Activated T-cell treated with anti-CD3 and anti-CD28 coated beads, Interleukin-2, amount 50 U/mL, for 72 hours (primary cell): ENCODE data around the gene FMN2. TPM values are rescaled to one million over a fixed set of nuclear protein-coding genes. Genes with fewer than 3 reads are reported as not detected.
"Not testable (repeated sequence)": the region's sequence is repeated elsewhere in the genome, so short reads cannot be mapped to it uniquely, and the experiment has no call there.

Experiments used
- ATAC-seq, 2 donors: fragments of 150-1000 bp; cut with Tn5 transposase; replicated peaks in 1 of 2; 2 replicates each; pipeline ENCODE4 v1.10.0; 2021; ENCODE audit warnings: moderate library complexity in 2 of 2, mild to moderate bottlenecking in 1 of 2
- DNase-seq, 2 donors: peaks; one replicate each; pipeline ENCODE4 v3.0.0; 2021 to 2022; ENCODE audit warnings: mixed read lengths in 1 of 2
- H3K27ac Mint-ChIP-seq: one replicate; pipeline ENCODE4 v1.8.0; 2022; ENCODE audit warnings: mild to moderate bottlenecking, moderate library complexity, mixed read lengths
- H3K27me3 Mint-ChIP-seq: one replicate; pipeline ENCODE4 v1.8.0; 2022; ENCODE audit warnings: low read depth, mixed read lengths
- H3K36me3 Mint-ChIP-seq, 2 donors: one replicate each; pipeline ENCODE4 v1.8.0; 2022; ENCODE audit warnings: mixed read lengths in 2 of 2, mild to moderate bottlenecking in 1 of 2; ENCODE audit not compliant: insufficient read depth in 2 of 2
- H3K4me1 Mint-ChIP-seq: one replicate; pipeline ENCODE4 v1.8.0; 2022; ENCODE audit warnings: low read depth, mixed read lengths
- H3K4me3 Mint-ChIP-seq, 2 donors: one replicate each; pipeline ENCODE4 v1.8.0; 2022; ENCODE audit warnings: mild to moderate bottlenecking in 2 of 2, mixed read lengths in 2 of 2, moderate library complexity in 2 of 2
- H3K9me3 Mint-ChIP-seq, 2 donors: one replicate each; pipeline ENCODE4 v1.8.0; 2022; ENCODE audit warnings: mixed read lengths in 2 of 2
- total RNA-seq, 2 donors: library from RNA; stranded (reverse); gene quantifications; one replicate each; pipeline ENCODE4 v1.2.3, GENCODE V29; 2022

The FMN2 gene
- total RNA-seq, 2 donors from 2014 or later, result not detected

- no peak overlapping the region for H3K4me3 Mint-ChIP-seq
Observed at GRCh38 chr1:240271081-240271480, 179.4 kb downstream of the FMN2 start.

DNA sequence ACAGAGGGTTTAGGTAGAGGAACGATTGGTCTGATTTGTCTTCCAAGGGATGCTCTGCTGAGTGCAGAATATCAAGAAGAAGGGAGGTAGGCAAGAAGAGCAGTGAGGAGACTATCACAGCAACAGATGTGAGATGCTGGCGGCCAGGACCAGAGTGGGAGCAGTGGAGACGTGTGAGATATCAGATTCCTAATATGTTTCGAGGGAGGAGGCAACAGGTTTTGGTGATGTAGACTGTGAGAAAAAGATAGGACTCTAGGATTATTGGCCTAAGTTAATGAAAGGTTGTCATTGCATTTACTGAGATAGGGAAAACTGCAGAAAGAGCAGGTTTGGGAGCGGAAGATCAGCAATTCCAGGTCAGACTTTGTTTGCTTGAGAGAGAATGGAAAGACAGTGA lies 182.9 kb downstream of the FMN2 start:
- Mint-ChIP-seq H3K9me3 (peaks cover 5 to 9% of the 10 kb centered on the region in 2 donors), H3K27me3 (no peaks in the 10 kb centered on the region), H3K27ac (no peak overlapping the region), H3K4me3 (no peak overlapping the region), H3K36me3 (peaks cover 0 to 2% of the 10 kb centered on the region in 2 donors), H3K4me1 (no peaks in the 10 kb centered on the region)
- DNase-seq (no peak), ATAC-seq (no peak)

More at GRCh38 chr1:240271081-240271480, 179.4 kb downstream of the FMN2 start:
- no peak overlapping the region for H3K27ac Mint-ChIP-seq
- no peaks in the 10 kb centered on the region for H3K27me3 Mint-ChIP-seq
- DNase-seq (no peak), ATAC-seq (no peak)
- H3K9me3 Mint-ChIP-seq, result peaks cover 5 to 9% of the 10 kb centered on the region in 2 donors
- peaks cover 0 to 2% of the 10 kb centered on the region in 2 donors for H3K36me3 Mint-ChIP-seq
- H3K4me1 Mint-ChIP-seq, result no peaks in the 10 kb centered on the region

- H3K4me1 Mint-ChIP-seq, H3K27ac Mint-ChIP-seq, H3K4me3 Mint-ChIP-seq, DNase-seq, ATAC-seq, H3K36me3 Mint-ChIP-seq, H3K9me3 Mint-ChIP-seq, H3K27me3 Mint-ChIP-seq: not testable (repeated sequence)
Observed at GRCh38 chr1:240275219-240275618, 183.5 kb downstream of the FMN2 start.

GRCh38 chr1:240278082-240278481 lies 186.4 kb downstream of the FMN2 start:
- no peak for ATAC-seq
- DNase-seq, result no peak
- Mint-ChIP-seq H3K4me3 (no peak overlapping the region), H3K27me3 (no peaks in the 10 kb centered on the region), H3K9me3 (peaks cover 5 to 9% of the 10 kb centered on the region in 2 donors), H3K4me1 (no peaks in the 10 kb centered on the region), H3K36me3 (peaks cover 0 to 2% of the 10 kb centered on the region in 2 donors), H3K27ac (no peak overlapping the region)

- no peaks in the 10 kb centered on the region for H3K4me1 Mint-ChIP-seq
- no peaks in the 10 kb centered on the region for H3K27me3 Mint-ChIP-seq
Observed at GRCh38 chr1:240280560-240281322, 189.1 kb downstream of the FMN2 start.

DNA sequence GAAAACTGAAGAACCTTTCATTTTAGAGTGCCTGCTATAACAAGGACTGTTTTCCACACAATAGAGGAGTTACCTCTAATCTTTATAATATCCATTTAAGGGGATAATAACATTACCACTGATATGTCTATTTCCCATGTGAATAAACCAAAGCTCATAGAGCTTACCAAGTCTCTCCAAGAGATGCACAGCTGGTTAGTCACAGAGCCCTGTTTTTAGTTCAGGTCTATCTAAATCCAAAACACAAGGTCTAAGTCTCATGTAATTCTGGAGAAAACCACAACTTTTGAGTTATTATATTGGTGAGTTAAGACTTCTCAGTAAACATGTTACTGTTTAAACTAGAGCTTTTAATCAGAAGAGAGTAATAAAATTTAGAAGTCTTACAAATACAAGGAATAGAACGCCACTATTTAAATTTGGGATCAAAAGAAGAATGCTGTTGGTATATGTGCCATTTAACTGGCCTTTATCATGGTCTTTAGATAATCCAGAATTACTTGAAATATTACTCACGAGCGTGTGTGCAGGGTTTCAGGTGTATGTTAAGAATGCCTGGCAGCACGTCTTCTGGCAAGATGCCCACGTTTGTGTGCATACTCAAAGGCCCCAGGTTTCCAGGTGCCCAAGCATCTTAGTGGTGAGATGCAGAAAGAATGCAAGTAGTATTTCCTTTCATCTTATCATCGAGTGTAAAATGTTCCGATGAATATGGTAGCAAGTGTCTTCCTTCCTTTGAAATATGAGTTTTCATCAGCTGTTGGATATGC lies 190.6 kb downstream of the FMN2 start:
- Mint-ChIP-seq H3K27ac (no peak overlapping the region), H3K4me1 (no peaks in the 10 kb centered on the region), H3K9me3 (peaks cover 0 to 5% of the 10 kb centered on the region in 2 donors), H3K36me3 (no peaks in the 10 kb centered on the region), H3K27me3 (no peaks in the 10 kb centered on the region), H3K4me3 (no peak overlapping the region)
- no peak for DNase-seq
- no peak for ATAC-seq

More at GRCh38 chr1:240280560-240281322, 189.1 kb downstream of the FMN2 start:
- ATAC-seq (no peak), DNase-seq (no peak)
- Mint-ChIP-seq H3K4me3 (no peak overlapping the region), H3K9me3 (peaks cover under 1 to 5% of the 10 kb centered on the region in 2 donors), H3K36me3 (no peaks in the 10 kb centered on the region), H3K27ac (no peak overlapping the region)

DNA sequence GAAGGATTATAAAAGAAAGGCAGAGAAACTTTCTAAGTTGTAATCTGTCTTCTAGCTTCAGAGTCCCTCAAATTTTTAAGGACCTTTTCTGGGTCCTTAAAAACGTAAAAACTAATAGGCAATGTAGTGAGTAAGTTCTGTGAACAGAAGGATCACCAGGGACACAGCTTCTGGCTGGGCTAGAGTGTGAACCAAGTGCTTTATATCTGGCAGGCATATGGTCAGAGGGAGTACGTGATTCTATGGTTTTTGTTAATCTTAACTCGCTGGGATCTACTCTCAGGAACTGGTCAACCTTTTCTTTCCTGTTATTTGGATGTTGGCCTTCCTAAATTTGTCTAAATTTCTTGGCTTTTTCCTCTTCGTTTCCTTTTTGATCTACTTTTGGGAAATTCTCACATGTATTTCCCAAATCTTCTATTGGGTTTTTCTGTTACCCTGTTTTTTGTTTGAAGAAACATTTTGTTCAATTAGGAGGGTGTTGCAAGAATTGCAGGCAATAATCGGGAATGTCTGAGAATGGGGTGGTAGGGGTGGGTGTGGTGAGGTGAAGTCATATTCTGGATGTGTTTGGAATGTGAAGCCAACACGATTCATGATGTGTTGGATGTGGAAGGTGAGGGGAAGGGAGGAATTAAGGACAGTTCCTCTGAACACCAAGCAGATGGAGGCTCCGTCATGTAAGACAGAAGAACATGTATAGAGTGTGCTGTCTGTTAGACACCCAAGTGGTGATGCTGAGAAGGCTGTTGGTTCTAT lies 193.2 kb downstream of the FMN2 start:
- DNase-seq (no peak), ATAC-seq (no peak)
- Mint-ChIP-seq H3K27ac (no peak overlapping the region), H3K4me3 (no peak overlapping the region), H3K36me3 (no peaks in the 10 kb centered on the region), H3K27me3 (no peaks in the 10 kb centered on the region), H3K9me3 (peaks cover 0 to 5% of the 10 kb centered on the region in 2 donors), H3K4me1 (no peaks in the 10 kb centered on the region)

GRCh38 chr1:240285540-240285939 lies 193.9 kb downstream of the FMN2 start:
- H3K27ac Mint-ChIP-seq, result no peak overlapping the region
- no peak for DNase-seq
- no peaks in the 10 kb centered on the region for H3K4me1 Mint-ChIP-seq
- no peaks in the 10 kb centered on the region for H3K27me3 Mint-ChIP-seq
- H3K9me3 Mint-ChIP-seq, result peaks cover 0 to 5% of the 10 kb centered on the region in 2 donors
- no peak overlapping the region for H3K4me3 Mint-ChIP-seq
- no peak for ATAC-seq
- H3K36me3 Mint-ChIP-seq, result no peaks in the 10 kb centered on the region

DNA sequence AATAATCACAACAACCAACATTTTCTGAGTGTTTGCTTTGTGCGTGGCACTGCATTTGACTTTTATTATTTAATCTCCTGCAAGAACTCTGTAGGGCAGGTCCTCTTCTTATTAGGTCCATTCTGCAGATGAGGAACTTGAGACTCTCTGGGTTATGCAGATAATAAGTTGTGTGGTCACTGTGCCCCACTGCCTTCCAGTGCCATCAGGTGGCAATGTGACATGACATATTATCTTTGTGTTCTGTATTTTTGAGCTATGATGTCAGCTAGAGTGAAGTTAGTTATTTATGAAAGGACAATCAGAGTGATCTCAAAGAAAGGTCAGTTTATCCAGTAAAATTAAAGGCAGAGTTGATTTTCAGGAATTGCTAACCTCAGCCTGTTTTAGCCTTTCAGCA lies 196.0 kb downstream of the FMN2 start:
- H3K36me3 Mint-ChIP-seq, result no peaks in the 10 kb centered on the region
- no peak for DNase-seq
- H3K27ac Mint-ChIP-seq, result no peak overlapping the region
- no peak for ATAC-seq
- no peak overlapping the region for H3K4me3 Mint-ChIP-seq
- peaks cover 0 to 5% of the 10 kb centered on the region in 2 donors for H3K9me3 Mint-ChIP-seq
- no peaks in the 10 kb centered on the region for H3K4me1 Mint-ChIP-seq
- no peaks in the 10 kb centered on the region for H3K27me3 Mint-ChIP-seq

DNA sequence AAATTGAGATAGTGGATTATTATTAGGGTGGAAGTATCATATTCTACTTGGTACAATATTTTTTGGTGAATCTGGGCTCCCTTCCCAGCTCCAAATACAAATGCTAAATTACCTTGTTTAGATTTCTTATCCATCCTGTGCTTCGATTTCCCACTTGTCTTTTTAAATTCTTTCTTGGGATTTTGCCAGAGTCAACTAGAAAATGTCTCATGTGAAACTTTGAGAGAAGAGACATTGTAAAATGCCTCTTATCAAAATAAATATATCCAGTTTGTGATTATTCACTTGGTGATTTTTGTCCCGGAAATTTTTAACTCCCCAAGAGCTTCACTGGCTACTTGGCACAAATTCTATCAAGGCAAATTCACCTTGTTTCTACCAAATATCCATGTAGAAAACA lies 202.0 kb downstream of the FMN2 start:
- ATAC-seq (no peak), DNase-seq (no peak)
- Mint-ChIP-seq H3K4me1 (no peaks in the 10 kb centered on the region), H3K36me3 (no peaks in the 10 kb centered on the region), H3K4me3 (no peak overlapping the region), H3K27me3 (no peaks in the 10 kb centered on the region), H3K9me3 (peaks cover 0 to 3% of the 10 kb centered on the region in 2 donors), H3K27ac (no peak overlapping the region)

- H3K27ac Mint-ChIP-seq, result no peak overlapping the region
- ATAC-seq, result no peak
- H3K27me3 Mint-ChIP-seq, result no peaks in the 10 kb centered on the region
Observed at GRCh38 chr1:240294566-240294965, 202.9 kb downstream of the FMN2 start.

GRCh38 chr1:240295811-240296210 lies 204.1 kb downstream of the FMN2 start:
- Mint-ChIP-seq H3K9me3 (peaks cover 2 to 4% of the 10 kb centered on the region in 2 donors), H3K4me3 (no peak overlapping the region), H3K4me1 (no peaks in the 10 kb centered on the region), H3K27me3 (no peaks in the 10 kb centered on the region), H3K36me3 (no peaks in the 10 kb centered on the region), H3K27ac (no peak overlapping the region)
- no peak for ATAC-seq
- no peak for DNase-seq

More at GRCh38 chr1:240294566-240294965, 202.9 kb downstream of the FMN2 start:
- Mint-ChIP-seq H3K4me3 (no peak overlapping the region), H3K36me3 (no peaks in the 10 kb centered on the region), H3K4me1 (no peaks in the 10 kb centered on the region), H3K9me3 (peaks cover 0 to 3% of the 10 kb centered on the region in 2 donors)
- no peak for DNase-seq

- no peak overlapping the region for H3K4me3 Mint-ChIP-seq
- no peak for ATAC-seq
Observed at GRCh38 chr1:240304466-240304865, 212.8 kb downstream of the FMN2 start.

More at GRCh38 chr1:240304466-240304865, 212.8 kb downstream of the FMN2 start:
- Mint-ChIP-seq H3K4me1 (no peaks in the 10 kb centered on the region), H3K36me3 (no peaks in the 10 kb centered on the region), H3K27ac (no peak overlapping the region), H3K9me3 (peaks cover 4 to 10% of the 10 kb centered on the region in 2 donors), H3K27me3 (no peaks in the 10 kb centered on the region)
- no peak for DNase-seq
